Amniotic epithelial cell (primary cell): Measurements from ENCODE around the gene ZNF880.
A peak's percentile ranks its signal among the peaks of the same experiment; 100 is the strongest.
"Not testable (repeated sequence)": the region's sequence is repeated elsewhere in the genome, so short reads cannot be mapped to it uniquely, and the experiment has no call there.

Experiments
- DNase-seq: peaks from one replicate; pipeline ENCODE4 v3.0.0-alpha.2; 2010; ENCODE audit warnings: low read depth

Gene ZNF880

DNA sequence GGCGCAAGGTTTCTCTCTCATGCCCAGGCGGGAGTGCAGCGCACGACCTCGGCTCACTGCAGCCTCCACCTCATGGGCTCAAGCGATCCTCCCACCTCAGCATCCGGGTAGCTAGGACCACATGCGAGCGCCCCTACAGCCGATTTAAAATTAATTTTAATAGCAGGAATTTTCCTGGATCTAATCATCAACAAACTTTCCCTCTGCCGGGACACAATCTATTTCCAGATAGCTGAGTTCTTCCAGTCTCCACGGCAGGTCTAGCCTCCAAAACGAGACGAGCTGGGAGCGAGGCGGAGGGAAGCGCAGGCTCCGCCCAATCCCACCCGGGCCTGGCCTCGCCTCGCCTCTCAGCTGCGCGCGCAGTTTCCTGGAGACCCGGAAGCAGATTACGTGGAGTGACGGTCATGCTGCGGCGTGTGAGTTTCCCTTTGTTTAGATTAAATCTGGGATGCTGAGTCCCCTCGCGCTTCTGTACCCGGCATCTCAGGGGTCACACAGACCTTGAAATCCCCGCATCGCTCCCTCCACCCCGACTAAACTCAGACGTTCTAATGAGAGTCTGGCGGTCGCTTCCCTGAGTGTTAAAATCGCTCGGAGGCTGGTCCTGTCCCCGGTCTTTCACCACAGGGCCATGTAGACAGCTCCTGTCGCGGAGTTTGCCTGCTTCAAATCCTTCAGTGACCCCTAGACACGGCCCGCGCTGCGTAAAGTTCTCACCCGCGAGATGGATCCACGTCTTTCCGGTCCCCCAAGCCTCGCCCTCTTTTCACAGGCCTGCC is at the start of gene ZNF880:
TSS of gene ZNF880 (plus strand) at position 365 of the 782 bp plus-strand sequence. CDS start at position 408, 43 bp downstream.
- peak; percentile 85 for DNase-seq

GRCh38 chr19:52322429-52322828 is 47.3 kb upstream of the ZNF880 start:
- DNase-seq: no peak

- DNase-seq: peak; percentile 36
Observed at GRCh38 chr19:52331757-52332156, 38.0 kb upstream of the ZNF880 start.

- DNase-seq: no peak
Observed at GRCh38 chr19:52335768-52336116, 34.0 kb upstream of the ZNF880 start.

- DNase-seq: peak; percentile 79
Observed at GRCh38 chr19:52336117-52336790, 33.5 kb upstream of the ZNF880 start, which contains the start of gene ZNF610. TSS of gene ZNF610 (plus strand) at chr19:52336243. CDS start at chr19:52349173, 12,930 bp downstream.

DNA sequence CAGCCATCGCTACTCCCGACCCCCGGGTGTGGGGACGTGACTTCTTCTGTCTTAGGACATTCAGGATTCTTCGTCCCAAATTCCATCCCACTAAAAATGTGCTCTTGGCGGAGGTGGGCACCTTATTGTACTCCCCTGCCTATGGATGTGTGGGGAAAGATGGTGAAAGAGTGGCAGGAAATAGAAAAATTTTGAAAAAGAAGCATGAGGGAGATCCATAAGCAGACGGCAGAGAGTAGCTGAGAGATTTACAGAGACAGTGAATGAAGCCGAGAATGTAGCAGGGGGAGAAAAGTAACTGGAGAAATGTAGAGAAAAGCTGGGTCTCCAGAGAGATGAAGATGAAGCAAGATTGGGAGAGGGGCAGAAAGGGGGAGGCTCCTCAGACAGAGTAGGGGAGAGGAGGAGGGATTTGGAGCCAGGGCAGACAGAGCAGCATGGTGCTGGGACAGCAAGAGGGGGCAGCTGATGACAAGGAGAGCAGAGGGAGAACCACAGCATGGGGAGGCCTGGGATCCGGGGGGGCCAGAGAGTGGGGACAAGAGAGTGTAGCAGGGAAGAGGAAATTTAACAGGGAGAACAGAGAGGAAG is 32.8 kb upstream of the ZNF880 start:
- no peak for DNase-seq

- DNase-seq: not testable (repeated sequence)
Observed at GRCh38 chr19:52339022-52339421, 30.7 kb upstream of the ZNF880 start.

- DNase-seq: peak; percentile 24
Observed at GRCh38 chr19:52343548-52343947, 26.2 kb upstream of the ZNF880 start.

- DNase-seq: no peak
Observed at GRCh38 chr19:52345162-52345561, 24.6 kb upstream of the ZNF880 start.

GRCh38 chr19:52351512-52351911 is 18.2 kb upstream of the ZNF880 start:
- DNase-seq: no peak

DNA sequence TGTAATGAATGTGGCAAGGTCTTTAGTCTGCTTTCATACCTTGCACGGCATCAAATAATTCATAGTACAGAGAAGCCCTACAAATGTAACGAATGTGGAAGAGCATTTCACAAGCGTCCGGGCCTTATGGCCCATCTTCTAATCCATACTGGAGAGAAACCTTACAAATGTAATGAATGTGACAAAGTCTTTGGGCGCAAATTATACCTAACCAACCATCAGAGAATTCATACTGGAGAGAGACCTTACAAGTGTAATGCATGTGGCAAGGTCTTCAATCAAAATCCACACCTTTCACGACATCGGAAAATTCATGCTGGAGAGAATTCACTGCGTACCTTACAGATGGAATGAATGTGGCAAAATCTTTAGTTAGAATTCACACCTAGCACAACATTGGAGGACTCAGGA is 3.3 kb upstream of the ZNF880 start:
- DNase-seq: no peak

- DNase-seq: no peak
Observed at GRCh38 chr19:52370341-52370710, 603 bp downstream of the ZNF880 start.

DNA sequence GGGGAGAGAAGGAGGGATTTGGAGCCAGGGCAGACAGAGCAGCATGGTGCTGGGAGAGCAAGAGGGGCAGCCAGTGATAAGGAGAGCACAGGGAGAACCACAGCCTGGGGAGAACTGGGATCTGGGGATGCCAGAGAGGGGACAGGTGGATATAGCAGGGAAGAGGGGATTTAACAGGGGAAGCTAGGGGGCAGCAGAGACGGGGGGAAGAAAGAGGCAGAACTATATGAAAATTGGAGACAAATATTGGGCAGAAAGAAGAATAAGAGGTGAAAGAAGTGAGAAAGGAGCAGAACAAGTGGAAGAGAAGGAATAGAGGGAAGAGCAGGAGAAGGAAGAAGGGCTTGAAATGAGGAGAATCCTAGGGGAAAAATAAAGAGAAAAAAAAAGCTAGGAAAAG is 21.4 kb downstream of the ZNF880 start:
- no peak for DNase-seq

DNA sequence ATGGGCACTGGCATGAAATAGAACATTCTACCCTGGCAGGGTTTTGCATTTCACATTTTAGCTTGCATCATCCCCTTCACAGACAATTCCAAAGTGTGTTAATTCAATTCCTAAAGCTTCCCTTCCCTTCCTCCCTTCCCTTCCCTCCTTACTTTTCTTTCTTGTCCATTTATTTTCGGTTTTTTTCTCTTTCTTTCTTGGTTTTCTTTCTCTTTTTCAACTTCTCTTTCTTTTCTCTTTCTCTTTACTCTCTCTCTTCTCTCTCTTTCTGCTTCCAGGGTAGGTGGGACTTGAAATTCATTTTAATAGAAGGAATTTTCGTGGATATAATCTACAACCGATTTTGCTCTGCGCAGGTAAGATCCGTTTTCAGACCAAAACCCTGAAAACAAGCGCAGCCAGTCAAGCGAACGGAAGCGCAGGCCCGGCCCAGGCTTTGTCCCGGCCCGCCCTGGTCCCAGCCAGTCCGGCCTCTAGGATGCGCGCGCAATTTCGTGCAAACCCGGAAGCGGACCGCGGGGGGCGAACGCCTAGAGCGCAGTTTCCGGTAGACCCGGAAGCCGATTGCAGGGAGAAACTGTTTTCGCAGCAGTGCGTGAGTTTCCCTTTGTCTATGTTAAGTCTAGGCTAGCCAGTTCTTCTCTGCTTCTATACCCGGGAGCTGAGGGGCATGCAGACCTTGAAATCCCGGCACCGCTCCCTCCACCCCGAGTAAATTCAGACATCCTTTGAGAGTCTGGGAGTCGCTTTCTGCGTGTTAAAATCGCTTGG is 27.8 kb downstream of the ZNF880 start, which contains the start of gene ZNF528:
TSS of gene ZNF528 (plus strand) at position 540 of the 771 bp plus-strand sequence. CDS start 4,165 bp downstream, outside the sequence.
- DNase-seq: peak; percentile 90

DNA sequence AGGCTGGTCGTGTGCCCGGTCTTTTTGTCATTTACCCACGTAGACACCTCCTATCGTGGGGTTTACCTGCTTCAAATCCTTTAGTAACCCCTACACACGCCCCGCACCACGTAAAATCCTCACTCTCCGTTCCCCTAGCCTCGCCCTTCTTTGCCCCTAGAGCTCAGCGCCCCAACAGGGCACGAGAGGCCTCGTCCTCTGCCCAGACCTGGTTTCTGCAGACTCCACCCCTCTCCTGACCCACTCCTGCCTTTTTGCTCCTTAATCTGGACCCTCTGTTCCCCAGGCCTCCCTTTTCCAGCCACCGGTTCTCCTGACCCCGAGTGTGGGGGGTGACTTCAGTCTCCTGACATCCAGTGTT is 28.3 kb downstream of the ZNF880 start:
- peak; percentile 14 for DNase-seq

DNA sequence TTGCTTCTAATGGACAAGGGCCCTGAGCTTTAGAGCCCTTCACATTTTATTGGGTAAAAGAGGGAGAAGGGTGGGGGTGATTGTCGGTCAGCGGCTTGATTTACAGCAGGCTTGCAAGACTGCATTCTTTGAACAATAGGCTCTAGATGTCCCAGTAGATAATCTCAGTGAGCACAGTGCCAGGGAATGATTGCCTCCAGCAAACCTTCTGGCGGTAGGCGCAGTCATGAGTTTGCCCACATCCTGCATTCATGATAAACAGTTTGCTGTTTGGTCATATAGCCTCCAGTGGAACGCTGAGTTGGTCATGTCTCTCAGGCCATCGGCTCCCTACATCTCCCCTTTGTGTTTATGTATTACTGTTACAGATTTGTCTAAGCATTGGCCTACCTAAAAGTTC is 40.6 kb downstream of the ZNF880 start:
- DNase-seq: no peak

DNA sequence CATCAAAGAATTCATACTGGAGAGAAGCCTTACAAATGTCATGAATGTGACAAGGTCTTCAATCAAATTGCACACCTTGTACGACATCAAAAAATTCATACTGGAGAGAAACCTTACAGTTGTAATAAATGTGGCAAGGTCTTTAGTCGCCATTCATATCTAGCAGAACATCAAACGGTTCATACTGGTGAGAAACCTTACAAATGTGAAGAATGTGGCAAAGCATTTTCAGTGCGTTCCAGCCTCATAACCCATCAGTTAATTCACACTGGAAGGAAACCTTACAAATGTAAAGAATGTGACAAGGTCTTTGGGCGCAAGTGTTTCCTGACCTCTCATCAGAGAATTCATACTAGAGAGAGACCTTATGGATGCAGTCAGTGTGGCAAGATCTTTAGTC is 46.0 kb downstream of the ZNF880 start:
- no peak for DNase-seq

DNA sequence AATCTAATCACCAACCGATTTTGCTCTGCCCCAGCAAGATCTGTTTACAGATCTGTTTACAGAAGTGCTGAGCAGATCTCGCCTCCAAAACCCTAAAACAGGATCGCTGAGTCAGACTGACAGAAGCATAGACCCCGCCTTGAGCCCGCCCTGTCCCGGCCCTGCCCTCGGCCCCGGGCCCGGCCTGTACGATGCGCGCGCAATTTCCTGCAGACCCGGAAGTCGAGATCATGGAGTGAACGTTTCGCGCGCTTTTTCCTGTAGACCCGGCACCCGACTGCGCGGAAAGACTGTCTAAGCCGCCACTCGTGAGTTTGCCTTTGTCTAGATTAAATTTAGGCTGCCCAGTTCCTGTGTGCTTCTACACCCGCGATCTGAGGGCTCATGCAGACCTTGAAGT is 59.2 kb downstream of the ZNF880 start, which contains the start of gene ZNF534:
TSS of gene ZNF534 (plus strand) at position 212 of the 400 bp plus-strand sequence. CDS start 2,327 bp downstream, outside the sequence.
- no peak for DNase-seq
